Activated CD4-positive, alpha-beta T cell treated with anti-CD3 and anti-CD28 coated beads for 24 hours (primary cell): ENCODE results near the gene TTC39C.

Experiments
- DNase-seq, 2 donors: peaks; one replicate each; pipeline ENCODE4 v3.0.0-alpha.2; 2020; ENCODE audit warnings: low read depth in 2 of 2

Gene TTC39C

GRCh38 chr18:23992089-23992940 lies 22.2 kb upstream of the TTC39C start:
- DNase-seq = no peak

GRCh38 chr18:23992941-23993280 lies 21.6 kb upstream of the TTC39C start:
- no peak for DNase-seq

DNA sequence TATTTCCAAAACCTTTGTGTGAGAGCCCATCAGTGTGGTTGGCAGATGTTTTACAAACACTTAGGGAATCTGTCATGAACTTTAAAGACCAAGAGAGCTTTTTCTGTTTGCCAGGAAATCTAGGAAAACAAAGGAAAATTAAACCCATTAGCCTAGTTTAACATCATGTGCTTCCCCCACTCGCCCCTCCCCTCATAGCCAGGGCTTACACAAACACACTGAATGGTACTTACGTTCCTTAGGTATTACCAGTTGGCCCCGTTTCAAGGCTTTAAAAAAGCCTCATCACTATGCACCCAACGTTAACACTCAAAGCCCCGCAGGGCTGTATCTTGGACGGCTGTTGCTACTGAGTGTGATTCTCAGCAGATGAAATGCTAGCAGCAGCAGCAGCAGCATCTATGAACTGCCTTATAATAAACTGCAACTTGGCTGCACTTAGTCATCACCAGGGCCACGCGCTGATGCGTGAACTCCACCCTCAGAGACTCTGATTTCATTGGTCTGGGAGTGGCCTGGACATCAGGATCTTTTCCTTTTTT lies 20.1 kb upstream of the TTC39C start:
- DNase-seq = no peak

DNA sequence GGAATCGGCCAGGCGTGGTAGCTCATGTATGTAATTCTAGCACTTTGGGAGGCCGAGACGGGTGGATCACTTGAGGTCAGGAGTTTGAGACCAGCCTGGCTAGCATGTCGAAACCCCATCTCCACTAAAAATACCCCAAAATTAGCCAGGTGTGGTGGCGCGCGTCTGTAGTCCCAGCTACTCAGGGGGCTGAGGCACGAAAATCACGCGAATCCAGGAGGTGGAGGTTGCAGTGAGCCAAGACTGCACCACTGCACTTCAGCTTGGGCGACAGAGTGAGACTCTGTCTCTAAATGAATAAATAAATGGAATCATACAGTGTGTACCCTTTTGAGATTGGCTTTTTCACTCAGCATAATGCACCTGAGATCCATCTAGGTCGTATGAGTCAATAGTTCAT lies 19.4 kb upstream of the TTC39C start:
- DNase-seq = no peak

- DNase-seq = no peak
These were observed 16.5 kb upstream of the TTC39C start for GRCh38 chr18:23998018-23998417.

DNA sequence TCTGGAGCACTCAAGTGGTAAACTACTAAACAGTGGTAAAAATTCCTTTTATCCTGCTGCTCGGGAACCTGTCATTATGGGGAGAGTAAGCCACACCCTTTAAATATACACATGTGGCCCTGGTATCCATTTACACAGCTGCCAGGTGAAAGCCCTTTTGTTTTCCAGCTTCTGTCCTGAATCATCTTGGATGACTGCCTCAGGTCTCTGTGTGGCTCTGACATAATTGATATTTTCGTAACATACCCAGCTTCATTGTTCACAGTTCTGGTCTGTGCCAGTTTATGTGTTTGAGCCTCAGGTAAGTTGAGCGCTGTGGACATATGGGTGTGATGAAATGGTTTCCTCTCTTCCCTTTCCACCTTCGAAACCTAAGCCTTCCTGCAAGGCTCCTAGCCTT lies 15.7 kb upstream of the TTC39C start:
- no peak for DNase-seq

GRCh38 chr18:24000613-24001490 lies 13.7 kb upstream of the TTC39C start:
- no peak for DNase-seq

- no peak for DNase-seq
These were observed 12.1 kb upstream of the TTC39C start for GRCh38 chr18:24002479-24002878.

DNA sequence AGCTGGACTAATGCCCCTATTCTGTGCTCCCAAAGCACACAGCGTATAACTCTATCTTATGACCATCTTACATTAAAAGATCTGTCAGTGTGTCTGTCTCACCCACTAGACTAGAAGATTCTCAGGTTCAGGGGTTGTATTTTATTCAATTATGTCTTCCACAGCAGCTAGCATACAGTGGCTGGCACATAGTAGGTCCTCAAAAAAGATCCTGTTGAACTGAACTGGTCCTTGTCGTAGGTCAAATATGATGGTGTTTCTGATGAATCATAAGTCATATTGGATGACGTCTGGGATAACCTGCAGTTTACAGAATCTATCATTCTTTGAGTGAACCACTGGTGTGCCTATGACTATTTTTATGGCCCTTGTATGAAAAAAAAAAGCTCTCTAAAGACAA lies 11.3 kb upstream of the TTC39C start:
- DNase-seq = no peak

DNA sequence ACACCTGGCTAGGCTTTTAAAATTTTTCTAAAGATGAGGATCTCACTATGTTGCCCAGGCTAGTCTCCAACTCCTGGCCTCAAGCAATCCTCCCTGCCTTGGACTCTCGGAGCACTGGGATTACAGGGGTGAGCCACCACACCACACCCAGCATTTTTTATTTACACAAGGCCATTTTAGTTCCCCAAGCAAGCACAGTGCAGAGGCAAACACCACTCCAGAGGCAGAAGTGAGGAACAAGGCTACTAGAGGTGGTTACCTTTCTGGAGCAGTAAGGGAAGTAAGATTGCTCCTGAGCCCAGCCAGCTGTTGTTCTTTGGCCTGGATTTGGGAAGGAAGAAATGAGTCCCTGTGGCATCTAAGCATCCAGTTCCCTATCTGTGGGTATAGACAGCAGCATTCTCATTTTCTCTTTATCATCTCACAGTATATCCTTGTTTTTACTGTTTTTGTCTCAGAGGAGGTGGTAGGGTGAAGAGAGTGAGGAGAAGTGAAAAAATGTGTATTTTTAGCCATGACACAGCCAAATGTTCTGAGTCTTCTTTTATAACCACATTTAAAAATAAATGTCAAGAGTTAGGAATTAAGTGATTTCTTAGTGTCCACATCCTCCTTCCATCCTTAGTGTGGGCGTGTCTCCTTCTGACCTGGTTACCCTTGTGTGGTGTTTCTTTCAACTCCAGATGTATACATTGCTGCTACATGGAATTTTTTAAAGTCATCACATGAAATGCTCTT lies 10.5 kb upstream of the TTC39C start:
- no peak for DNase-seq

DNA sequence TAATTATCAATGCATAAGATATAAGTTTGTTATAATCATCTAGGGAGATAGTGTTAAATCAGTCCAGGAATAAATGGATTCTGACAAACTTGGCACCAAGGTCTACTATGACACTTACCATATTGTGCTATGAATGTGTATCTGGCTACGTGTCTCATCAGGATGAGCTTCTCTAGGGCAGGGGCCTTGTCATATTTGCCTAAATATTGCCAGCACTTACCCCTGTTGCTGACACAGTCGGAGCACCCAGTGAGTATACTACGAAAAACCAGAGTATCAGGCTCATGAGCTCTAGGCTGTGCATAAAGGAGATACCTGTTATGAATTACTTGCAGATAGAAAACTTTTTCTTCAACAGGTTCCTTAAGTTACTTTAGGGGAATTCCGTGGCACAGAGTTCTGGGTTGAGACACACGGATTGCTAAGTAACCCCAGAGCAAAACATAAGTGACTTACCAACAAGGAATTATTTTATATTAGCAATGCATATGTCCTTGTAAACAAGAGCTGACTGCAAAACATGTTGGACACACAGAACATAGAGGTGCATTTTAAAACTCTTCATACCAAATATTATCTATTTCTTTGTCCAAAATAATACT lies 7.7 kb upstream of the TTC39C start:
- no peak for DNase-seq

GRCh38 chr18:24009246-24009645 lies 5.3 kb upstream of the TTC39C start:
- no peak for DNase-seq

DNA sequence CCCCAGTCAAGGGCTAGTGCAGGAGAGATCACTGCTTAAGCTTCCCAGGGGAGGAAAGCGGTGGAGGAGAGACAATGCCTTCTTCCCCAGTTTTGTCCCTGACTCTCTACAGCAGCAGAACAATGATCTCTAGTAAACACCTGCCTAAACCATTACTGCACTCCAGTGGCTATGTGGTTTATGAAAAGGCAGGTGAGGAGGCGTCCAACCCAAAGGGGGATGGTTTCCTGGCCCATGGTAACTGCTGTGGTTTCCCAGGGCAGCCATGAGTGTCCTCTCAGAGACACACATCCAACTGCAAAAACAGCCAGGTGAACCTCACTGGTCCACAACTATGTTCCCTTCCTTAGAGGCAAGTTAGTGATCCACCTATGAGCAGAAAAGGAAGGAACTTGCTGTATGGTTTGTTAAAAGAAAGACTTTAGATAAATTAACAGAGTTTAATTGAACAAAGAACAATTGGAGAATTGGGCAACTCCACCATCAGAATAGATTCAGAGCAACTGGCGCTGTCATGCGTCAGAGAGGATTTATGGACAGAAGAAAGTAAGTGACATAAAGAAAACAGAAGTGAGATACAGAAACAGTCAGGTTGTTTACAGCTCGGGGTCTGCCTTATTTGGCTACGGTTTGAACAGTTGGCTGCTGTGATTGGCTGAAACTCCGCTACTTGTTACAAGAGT lies 4.8 kb upstream of the TTC39C start:
- no peak for DNase-seq

DNA sequence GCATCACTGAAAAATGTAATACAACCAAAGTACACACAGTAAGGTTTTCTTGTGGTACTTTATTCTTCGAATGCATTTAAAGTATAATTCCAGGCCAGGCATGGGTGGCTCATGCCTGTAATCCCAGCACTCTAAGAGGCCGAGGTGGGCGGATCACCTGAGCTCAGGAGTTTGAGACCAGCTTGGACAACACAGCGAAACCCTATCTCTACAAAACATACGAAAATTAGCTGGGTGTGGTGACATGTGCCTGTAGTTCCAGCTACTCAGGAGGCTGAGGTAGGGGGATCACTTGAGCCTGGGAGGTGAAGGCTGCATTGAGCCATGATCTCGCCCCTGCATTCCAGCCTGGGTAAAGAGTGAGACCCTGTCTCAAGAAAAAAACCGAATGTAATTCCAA lies 3.9 kb upstream of the TTC39C start:
- no peak for DNase-seq

DNA sequence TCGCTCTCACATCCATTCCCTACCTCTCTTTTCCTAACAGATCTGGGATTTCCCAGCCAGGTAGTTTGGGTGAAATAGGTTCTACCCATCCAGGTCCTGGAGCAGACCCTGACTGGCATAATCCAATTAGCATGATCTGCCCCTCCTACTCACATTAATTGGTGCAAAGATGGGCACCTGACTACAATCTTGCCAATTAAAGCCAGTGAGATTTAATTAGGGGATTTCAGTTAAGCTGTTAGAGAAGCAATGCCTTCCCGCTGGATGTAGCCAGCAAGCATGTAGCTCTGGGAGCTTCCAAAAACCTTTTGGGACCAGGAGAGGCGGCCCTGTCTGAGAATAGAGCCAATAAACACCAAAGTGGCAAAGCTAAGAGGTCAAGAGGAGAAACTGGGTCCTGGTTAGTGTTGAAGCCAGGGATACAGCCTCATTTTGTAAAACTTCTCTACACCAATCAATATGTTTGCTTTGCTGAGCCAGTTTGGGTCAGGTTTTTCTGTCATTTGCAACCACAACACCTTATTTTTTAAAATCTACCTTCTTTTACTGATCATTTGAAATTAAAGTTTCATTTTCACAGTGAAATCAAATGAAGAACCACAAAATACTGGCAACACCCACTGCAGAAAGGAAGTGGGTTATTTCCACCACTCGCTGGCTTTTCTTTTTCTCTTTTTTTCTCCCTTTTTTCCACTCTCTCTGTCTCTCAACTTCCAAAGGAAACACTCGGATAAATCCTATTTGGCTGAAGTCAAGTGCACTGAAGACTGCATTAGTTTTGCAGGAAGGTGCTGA lies 3.2 kb upstream of the TTC39C start:
- DNase-seq = no peak

DNA sequence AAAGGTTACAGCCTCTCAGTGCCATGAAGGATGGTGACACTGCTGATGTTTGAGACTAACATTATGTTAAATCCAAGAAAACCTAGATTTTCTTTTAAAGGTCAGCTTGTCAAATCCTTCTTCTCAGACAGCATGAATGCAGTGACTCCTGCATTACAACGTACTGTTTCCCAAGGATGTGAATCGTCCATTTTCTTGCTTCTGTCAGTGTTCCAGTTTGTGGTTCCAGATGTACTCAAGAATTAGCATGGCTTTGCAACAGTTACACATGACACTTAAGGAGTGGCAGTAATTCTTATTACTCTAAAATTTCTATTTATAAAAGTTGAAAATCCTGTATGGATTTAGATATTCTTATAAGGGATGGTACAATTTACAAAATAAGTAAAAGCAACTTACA lies 1.5 kb upstream of the TTC39C start:
- no peak for DNase-seq

DNA sequence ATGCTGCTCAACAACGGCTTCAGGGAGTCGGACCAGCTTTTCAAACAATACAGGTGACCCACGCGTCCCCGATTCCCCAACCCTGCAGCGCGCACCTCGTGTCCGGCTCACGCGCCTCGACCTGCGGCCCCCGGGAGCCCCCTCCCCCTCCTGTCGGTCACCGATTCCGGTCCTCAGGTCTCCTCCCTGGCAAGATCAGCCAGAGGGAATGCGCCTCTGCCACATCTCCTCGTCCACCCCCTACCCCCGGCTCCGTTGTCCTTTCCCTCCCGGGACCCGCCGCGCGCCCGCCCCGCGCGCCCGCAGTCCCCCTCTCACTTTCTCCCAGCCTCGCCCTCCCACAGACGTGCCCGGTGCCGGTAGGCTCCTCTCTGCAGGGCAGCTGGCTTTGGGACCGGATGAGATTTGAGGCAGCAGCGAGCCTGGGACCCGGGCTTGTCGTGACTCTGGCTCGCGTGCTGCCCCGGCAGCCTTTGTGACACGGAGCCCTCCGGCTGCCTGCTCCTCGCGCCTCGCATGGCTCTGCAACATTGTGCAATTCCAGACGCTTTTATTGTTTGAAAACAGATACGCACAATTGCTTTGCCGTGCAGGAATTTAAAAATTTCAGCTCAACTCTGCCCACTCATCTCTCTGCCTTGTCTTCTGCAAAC lies 558 bp downstream of the TTC39C start:
- DNase-seq = peak in 1 of 2 donors; percentile 35

DNA sequence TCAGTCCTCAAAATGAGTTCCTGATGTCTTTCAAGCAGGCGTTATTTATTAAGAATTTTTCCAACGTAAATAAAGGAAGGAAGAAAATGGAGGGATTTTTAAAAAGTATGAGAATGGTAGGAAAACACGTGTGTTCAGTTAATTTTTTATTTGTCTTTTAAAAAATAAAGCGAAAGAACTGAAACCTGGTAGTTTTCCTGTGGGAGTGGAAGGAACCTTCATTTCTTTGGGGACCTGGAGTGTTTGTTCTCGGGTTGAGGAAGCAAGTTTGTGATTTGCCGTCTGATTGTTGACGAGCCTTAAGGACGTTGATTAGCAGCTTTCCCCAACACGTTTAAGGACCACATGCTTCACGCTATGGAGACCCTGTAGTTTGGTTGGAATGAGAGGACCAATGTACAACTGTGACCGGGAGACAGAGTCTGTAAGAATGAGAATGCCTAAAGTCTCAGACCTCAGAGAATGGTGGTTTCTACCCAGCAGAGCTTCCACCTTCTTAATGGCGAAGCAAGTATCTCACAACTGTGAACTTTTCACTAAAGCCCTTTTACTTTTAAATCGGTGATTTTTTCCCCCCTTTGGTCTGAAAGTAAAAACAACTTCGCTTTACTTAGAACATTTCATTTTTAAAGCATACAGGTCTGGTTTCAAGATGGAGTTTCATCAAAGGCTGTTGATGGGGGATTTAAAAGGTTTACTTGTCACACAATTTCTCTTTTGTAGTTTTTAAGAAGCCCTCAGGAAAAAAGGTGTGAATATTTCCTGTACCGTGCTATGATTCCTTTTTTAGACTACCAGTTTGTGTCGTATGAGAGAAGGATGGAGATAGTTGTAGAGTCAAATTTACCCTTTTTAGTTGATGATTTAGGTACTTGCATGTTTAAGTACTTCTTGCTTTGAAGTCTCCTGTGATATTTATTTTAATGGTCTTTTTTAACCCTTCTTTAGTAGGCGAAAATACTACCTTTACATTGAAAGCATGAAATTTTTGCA lies 1.4 kb downstream of the TTC39C start:
- DNase-seq = no peak

DNA sequence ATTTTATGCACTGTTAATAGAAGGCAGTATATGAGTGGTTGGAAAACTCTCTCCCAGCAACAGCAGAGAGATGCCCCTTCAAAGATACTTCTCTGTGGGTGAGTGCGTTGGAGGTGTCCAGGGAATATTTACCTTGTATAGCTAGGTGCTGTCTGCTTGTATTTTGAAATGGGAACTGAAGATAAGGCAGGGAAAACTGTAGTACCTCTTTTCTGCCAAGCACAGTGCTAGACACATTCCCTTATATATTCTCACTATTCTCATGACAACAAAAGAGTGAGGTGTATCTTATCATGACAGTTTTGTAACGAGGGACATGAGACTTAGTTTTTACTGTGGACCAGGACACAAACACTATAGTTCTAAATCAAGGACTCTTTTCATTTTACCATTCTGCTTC lies 2.1 kb downstream of the TTC39C start:
- no peak for DNase-seq
